ENCODE measurements around the gene DEFB121. TPM values are rescaled to one million over a fixed set of nuclear protein-coding genes. Genes with fewer than 3 reads are reported as not detected.
"Not testable (repeated sequence)": the region's sequence is repeated elsewhere in the genome, so short reads cannot be mapped to it uniquely, and the experiment has no call there.

The DEFB121 gene, protein sequence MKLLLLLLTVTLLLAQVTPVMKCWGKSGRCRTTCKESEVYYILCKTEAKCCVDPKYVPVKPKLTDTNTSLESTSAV
- not detected in 2 replicates for total RNA-seq

DNA sequence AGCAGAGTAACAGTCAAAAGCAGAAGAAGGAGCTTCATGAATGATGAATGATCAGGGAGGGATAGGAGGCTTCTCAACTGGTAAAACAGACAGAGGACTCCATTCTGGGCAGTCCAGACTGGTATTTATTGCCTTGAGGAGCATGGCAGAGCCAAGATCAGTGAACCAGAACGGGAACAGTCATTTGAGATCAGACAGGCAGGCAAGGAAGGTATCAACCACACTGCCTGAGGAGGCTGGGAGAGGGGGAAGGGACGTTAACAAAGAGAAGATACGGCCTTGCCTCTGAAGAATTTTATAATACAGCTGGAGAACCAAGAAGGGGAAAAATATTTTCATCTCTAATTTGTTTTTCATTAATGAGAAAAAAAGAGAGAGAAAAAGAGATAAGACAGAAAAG, at the start of gene DEFB121:
DEFB121 (minus strand) TSS at position 101 of the 400 bp plus-strand sequence; CDS start at position 38, 63 bp downstream.
- Mint-ChIP-seq H3K27ac (no peak within 1 kb of the TSS), H3K4me3 (no peak within 1 kb of the TSS), H3K4me1 (ENCODE audit: low read depth) (no peaks in the 10 kb centered on the region), H3K36me3 (ENCODE audit: low read depth) (no peaks in the 10 kb centered on the region), H3K9me3 (no peaks in the 10 kb centered on the region), H3K27me3 (ENCODE audit: insufficient read depth) (no peaks in the 10 kb centered on the region)
- DNase-seq (ENCODE audit: low spot score) = no peak
- intact Hi-C loops (cut with micrococcal nuclease) = no loop called here

GRCh38 chr20:31454361-31454760, 48.3 kb upstream of the DEFB121 start:
- no peak overlapping the region for H3K4me3 Mint-ChIP-seq
- no peak for DNase-seq (ENCODE audit: low spot score)
- intact Hi-C loops (cut with micrococcal nuclease) = no loop called here

DNA sequence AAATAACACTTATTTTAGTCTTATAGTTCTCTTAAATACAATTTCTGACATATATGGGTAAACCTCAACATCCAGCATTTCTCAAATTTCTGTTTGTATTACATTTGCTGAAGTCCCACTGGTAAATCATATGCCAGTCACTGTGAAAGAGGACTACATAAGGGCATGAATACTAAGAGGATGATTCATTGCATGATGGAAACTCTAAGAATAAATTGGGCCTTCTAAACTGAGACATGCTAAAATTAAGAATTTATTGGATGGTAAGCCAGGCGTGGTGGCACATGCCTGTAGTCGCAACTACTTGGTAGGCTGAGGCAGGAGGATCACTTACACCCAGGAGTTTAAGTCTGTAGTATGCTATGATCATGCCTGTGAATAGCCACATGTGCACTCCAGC, 46.6 kb upstream of the DEFB121 start:
- H3K27me3 Mint-ChIP-seq (ENCODE audit: insufficient read depth) = no peaks in the 10 kb centered on the region
- intact Hi-C loops (cut with micrococcal nuclease) = no loop called here
- DNase-seq (ENCODE audit: low spot score) = no peak
- no peaks in the 10 kb centered on the region for H3K9me3 Mint-ChIP-seq
- no peaks in the 10 kb centered on the region for H3K4me1 Mint-ChIP-seq (ENCODE audit: low read depth)
- no peaks in the 10 kb centered on the region for H3K36me3 Mint-ChIP-seq (ENCODE audit: low read depth)
- no peak overlapping the region for H3K4me3 Mint-ChIP-seq
- H3K27ac Mint-ChIP-seq = no peak overlapping the region

More at GRCh38 chr20:31454361-31454760, 48.3 kb upstream of the DEFB121 start:
- Mint-ChIP-seq H3K4me1 (ENCODE audit: low read depth) (no peaks in the 10 kb centered on the region), H3K9me3 (no peaks in the 10 kb centered on the region), H3K27me3 (ENCODE audit: insufficient read depth) (peaks cover 7% of the 10 kb centered on the region), H3K27ac (no peak overlapping the region), H3K36me3 (ENCODE audit: low read depth) (no peaks in the 10 kb centered on the region)

DNA sequence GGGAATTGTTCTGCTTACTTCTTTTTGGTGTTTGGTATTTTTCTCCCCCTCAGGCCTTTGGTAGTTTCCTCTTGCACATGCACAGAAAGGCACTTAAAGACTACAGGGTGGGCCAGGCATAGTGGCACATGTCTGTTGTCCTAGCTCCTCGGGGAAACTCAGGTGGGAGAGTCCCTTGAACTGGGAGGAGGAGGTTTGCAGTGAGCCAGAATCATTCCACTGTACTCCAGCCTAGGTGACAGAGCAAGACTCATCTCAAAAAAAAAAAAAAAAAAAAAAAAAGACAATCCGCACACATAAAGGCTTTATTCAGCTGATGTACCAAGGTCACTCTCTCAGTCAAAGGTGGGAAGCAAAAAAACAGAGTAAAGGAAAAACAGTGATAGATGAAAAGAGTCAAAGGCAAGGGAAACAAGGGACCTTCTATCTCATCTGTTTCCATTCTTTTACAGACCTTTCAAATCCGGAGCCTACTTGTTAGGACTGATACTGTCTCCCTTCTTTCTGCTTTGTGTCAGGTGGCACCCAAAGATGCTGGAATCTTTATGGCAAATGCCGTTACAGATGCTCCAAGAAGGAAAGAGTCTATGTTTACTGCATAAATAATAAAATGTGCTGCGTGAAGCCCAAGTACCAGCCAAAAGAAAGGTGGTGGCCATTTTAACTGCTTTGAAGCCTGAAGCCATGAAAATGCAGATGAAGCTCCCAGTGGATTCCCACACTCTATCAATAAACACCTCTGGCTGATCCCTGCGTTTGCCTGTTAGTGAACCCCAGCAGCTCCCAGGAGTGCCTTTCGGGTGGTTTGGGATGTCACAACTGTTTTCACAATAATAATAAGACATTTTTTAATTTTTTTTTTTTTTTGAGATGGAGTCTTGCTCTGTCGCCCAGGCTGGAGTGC, 43.7 kb upstream of the DEFB121 start:
- Mint-ChIP-seq H3K4me3 (no peak overlapping the region), H3K27me3 (ENCODE audit: insufficient read depth) (peaks cover 4% of the 10 kb centered on the region), H3K36me3 (ENCODE audit: low read depth) (no peaks in the 10 kb centered on the region), H3K9me3 (no peaks in the 10 kb centered on the region), H3K27ac (no peak overlapping the region), H3K4me1 (ENCODE audit: low read depth) (no peaks in the 10 kb centered on the region)
- intact Hi-C loops (cut with micrococcal nuclease) = no loop called here
- DNase-seq (ENCODE audit: low spot score) = no peak

DNA sequence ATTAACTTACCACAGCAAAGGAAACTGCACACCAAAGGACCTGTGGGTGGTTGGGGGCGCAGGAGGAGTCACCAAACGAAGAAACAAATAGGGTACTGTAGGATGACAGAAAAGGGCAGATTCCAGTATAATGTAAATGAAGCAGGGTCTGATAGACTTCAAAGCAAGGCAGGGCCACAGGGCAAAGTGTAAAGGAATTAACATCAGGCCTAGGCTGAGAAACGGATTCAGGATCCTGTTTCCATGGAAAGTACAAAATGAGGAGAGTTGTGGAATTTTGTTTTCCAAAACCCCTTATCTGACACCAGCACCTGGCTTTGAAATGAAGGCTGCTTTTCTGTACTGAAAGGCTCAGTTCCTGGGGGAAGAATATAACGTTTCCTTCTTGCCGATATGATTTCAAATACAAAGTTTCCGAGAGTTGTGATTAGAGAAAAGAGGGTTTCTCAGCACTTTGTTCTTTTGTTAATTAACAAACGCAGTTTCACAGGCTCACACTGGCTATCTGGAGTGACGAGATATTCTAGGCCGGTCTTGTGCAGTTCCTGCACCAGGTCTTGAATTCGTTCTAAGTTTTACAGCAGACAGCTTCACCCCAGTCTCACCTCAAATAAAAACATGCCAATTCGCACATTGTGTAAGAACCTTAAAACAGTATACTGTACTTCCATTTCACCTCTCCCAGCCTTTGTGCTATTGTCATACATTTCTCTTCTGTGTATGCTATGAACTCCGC, 40.2 kb upstream of the DEFB121 start:
- peaks cover 7% of the 10 kb centered on the region for H3K27me3 Mint-ChIP-seq (ENCODE audit: insufficient read depth)
- intact Hi-C loops (cut with micrococcal nuclease) = no loop called here
- no peaks in the 10 kb centered on the region for H3K4me1 Mint-ChIP-seq (ENCODE audit: low read depth)
- H3K36me3 Mint-ChIP-seq (ENCODE audit: low read depth) = no peaks in the 10 kb centered on the region
- H3K4me3 Mint-ChIP-seq = no peak overlapping the region
- no peaks in the 10 kb centered on the region for H3K9me3 Mint-ChIP-seq
- no peak for DNase-seq (ENCODE audit: low spot score)
- H3K27ac Mint-ChIP-seq = no peak overlapping the region

DNA sequence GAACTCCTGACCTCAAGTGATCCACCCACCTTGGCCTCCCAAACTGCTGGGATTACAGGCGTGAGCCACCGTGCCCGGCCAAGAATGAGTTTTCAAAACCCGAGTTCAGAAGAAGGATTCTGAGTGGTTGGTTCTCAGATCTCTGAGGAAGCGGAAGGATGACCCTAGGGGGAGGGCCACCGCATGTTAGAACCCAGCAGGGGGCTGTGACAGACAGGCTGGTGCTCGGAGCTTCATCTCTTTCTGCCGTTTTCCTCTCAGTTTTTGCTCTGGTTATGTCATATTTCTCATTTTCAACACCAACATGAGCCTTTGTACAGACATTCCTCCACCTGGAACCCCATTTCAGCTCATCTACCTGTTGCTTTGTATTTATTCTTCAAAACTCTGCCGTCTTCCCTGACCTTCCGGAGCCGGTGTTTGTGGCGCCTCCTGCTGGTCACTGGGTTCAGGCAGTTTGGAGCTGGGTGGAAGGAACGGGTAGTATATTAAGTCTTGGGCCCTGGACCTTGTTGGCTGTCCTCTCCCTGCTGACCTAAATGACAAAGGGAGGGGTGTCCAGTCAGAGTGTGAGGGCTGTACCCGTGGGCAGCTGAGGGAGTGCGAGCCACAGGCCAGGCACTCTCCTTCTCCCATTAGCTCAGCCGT, 34.1 kb upstream of the DEFB121 start, which contains the start of gene DEFB123:
DEFB123 (plus strand) TSS at position 621 of the 648 bp plus-strand sequence. CDS start 67 bp downstream, outside the sequence.
- Mint-ChIP-seq H3K9me3 (no peaks in the 10 kb centered on the region), H3K4me1 (ENCODE audit: low read depth) (no peaks in the 10 kb centered on the region), H3K27me3 (ENCODE audit: insufficient read depth) (peaks cover 8% of the 10 kb centered on the region), H3K4me3 (no peak within 1 kb of the TSS), H3K36me3 (ENCODE audit: low read depth) (no peaks in the 10 kb centered on the region), H3K27ac (no peak within 1 kb of the TSS)
- intact Hi-C loops (cut with micrococcal nuclease) = no loop called here
- DNase-seq (ENCODE audit: low spot score) = no peak

GRCh38 chr20:31430568-31431115, 24.6 kb upstream of the DEFB121 start:
- no peak overlapping the region for H3K27ac Mint-ChIP-seq
- H3K4me3 Mint-ChIP-seq = no peak overlapping the region
- no peaks in the 10 kb centered on the region for H3K9me3 Mint-ChIP-seq
- peaks cover 4% of the 10 kb centered on the region for H3K27me3 Mint-ChIP-seq (ENCODE audit: insufficient read depth)
- no peaks in the 10 kb centered on the region for H3K4me1 Mint-ChIP-seq (ENCODE audit: low read depth)
- intact Hi-C loops (cut with micrococcal nuclease) = no loop called here
- no peaks in the 10 kb centered on the region for H3K36me3 Mint-ChIP-seq (ENCODE audit: low read depth)
- no peak for DNase-seq (ENCODE audit: low spot score)

DNA sequence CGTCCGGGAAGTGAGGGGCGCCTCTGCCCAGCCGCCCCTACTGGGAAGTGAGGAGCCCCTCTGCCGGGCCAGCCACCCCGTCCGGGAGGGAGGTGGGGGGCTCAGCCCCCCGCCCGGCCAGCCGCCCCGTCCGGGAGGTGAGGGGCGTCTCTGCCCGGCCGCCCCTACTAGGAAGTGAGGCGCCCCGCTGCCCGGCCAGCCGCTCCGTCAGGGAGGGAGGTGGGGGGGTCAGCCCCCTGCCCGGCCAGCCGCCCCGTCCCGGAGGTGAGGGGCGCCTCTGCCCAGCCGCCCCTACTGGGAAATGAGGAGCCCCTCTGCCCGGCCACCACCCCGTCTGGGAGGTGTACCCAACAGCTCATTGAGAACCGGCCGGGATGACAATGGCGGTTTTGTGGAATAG, 21.6 kb upstream of the DEFB121 start:
- H3K27me3 Mint-ChIP-seq (ENCODE audit: insufficient read depth); H3K27ac Mint-ChIP-seq; intact Hi-C loops (cut with micrococcal nuclease); H3K4me3 Mint-ChIP-seq; H3K36me3 Mint-ChIP-seq (ENCODE audit: low read depth); DNase-seq (ENCODE audit: low spot score); H3K4me1 Mint-ChIP-seq (ENCODE audit: low read depth); H3K9me3 Mint-ChIP-seq: not testable (repeated sequence)

DNA sequence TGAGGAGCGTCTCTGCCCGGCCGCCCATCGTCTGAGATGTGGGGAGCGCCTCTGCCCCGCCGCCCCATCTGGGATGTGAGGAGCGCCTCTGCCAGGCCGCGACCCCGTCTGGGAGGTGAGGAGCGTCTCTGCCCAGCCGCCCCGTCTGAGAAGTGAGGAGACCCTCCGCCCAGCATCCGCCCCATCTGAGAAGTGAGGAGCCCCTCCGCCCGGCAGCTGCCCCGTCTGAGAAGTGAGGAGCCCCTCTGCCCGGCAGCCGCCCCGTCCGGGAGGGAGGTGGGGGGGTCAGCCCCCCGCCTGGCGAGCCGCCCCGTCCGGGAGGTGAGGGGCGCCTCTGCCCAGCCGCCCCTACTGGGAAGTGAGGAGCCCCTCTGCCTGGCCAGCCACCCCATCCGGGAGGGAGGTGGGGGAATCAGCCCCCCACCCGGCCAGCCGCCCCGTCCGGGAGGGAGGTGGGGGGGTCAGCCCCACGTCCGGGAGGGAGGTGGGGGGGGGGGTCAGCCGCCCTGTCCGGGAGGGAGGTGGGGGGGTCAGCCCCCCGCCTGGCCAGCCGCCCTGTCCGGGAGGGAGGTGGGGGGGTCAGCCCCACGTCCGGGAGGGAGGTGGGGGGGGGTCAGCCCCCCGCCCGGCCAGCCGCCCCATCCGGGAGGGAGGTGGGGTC, 21.0 kb upstream of the DEFB121 start:
- H3K36me3 Mint-ChIP-seq (ENCODE audit: low read depth); H3K4me3 Mint-ChIP-seq; H3K27me3 Mint-ChIP-seq (ENCODE audit: insufficient read depth); intact Hi-C loops (cut with micrococcal nuclease); H3K9me3 Mint-ChIP-seq; DNase-seq (ENCODE audit: low spot score); H3K4me1 Mint-ChIP-seq (ENCODE audit: low read depth); H3K27ac Mint-ChIP-seq: not testable (repeated sequence)

GRCh38 chr20:31425797-31426196, 19.8 kb upstream of the DEFB121 start:
- H3K4me1 Mint-ChIP-seq (ENCODE audit: low read depth) = no peaks in the 10 kb centered on the region
- H3K27me3 Mint-ChIP-seq (ENCODE audit: insufficient read depth) = peaks cover 3% of the 10 kb centered on the region
- H3K9me3 Mint-ChIP-seq = no peaks in the 10 kb centered on the region
- H3K27ac Mint-ChIP-seq = no peak overlapping the region
- no peak for DNase-seq (ENCODE audit: low spot score)
- no peaks in the 10 kb centered on the region for H3K36me3 Mint-ChIP-seq (ENCODE audit: low read depth)
- no peak overlapping the region for H3K4me3 Mint-ChIP-seq
- intact Hi-C loops (cut with micrococcal nuclease) = no loop called here

- intact Hi-C loops (cut with micrococcal nuclease) = no loop called here
- no peak overlapping the region for H3K27ac Mint-ChIP-seq
- no peaks in the 10 kb centered on the region for H3K36me3 Mint-ChIP-seq (ENCODE audit: low read depth)
- H3K4me1 Mint-ChIP-seq (ENCODE audit: low read depth) = no peaks in the 10 kb centered on the region
- DNase-seq (ENCODE audit: low spot score) = no peak
- H3K27me3 Mint-ChIP-seq (ENCODE audit: insufficient read depth) = peaks cover 3% of the 10 kb centered on the region
- no peak overlapping the region for H3K4me3 Mint-ChIP-seq
- no peaks in the 10 kb centered on the region for H3K9me3 Mint-ChIP-seq
Observed at GRCh38 chr20:31418307-31418706, 12.3 kb upstream of the DEFB121 start.

GRCh38 chr20:31415653-31416052, 9.6 kb upstream of the DEFB121 start:
- Mint-ChIP-seq H3K27me3 (ENCODE audit: insufficient read depth) (no peaks in the 10 kb centered on the region), H3K36me3 (ENCODE audit: low read depth) (no peaks in the 10 kb centered on the region), H3K27ac (no peak overlapping the region), H3K4me3 (no peak overlapping the region), H3K4me1 (ENCODE audit: low read depth) (no peaks in the 10 kb centered on the region), H3K9me3 (no peaks in the 10 kb centered on the region)
- intact Hi-C loops (cut with micrococcal nuclease) = no loop called here
- DNase-seq (ENCODE audit: low spot score) = no peak

Measured in activated T-helper 1 cell treated with anti-CD3 and anti-CD28 coated beads, Interleukin-12 subunit alpha, Interleukin-12 subunit beta, Interleukin-2, Interleukin-4 antibody, amounts not matched to agents 30 ng/mL and 10 ng/mL and 1 ng/mL, durations not matched to agents 14 hours and 24 hours and 36 hours (primary cell).